Mucosa of gallbladder (tissue), 1 donor: ENCODE results near the gene TEPSIN. TPM values are rescaled to one million over a fixed set of nuclear protein-coding genes. Genes with fewer than 3 reads are reported as not detected.
"Not testable (repeated sequence)": the region's sequence is repeated elsewhere in the genome, so short reads cannot be mapped to it uniquely, and the experiment has no call there.

Source experiments
- DNase-seq: peaks from one replicate; pipeline ENCODE4 v3.0.0-alpha.2; 2020; ENCODE audit warnings: low spot score
- total RNA-seq: library from RNA; stranded (reverse); gene quantifications from one replicate; pipeline ENCODE4 v1.2.1, GENCODE V29; 2021
- donor health status: DM: no; HTN: no; CAD: no.

The TEPSIN gene
- total RNA-seq, 1 donor from 2014 or later = 57.9 TPM

GRCh38 chr17:81236784-81237183 lies 2.1 kb downstream of the TEPSIN start:
- DNase-seq = no peak

GRCh38 chr17:81235822-81236740 lies 2.8 kb downstream of the TEPSIN start:
- no peak for DNase-seq

GRCh38 chr17:81234940-81235821 lies 3.7 kb downstream of the TEPSIN start:
- DNase-seq = no peak

GRCh38 chr17:81234506-81234855 lies 4.4 kb downstream of the TEPSIN start:
- DNase-seq = no peak

- no peak for DNase-seq
Measured at GRCh38 chr17:81233811-81234505, 4.9 kb downstream of the TEPSIN start.

GRCh38 chr17:81233316-81233715 lies 5.5 kb downstream of the TEPSIN start:
- no peak for DNase-seq

GRCh38 chr17:81232616-81233241 lies 6.1 kb downstream of the TEPSIN start:
- no peak for DNase-seq

GRCh38 chr17:81231766-81232581 lies 6.9 kb downstream of the TEPSIN start:
- no peak for DNase-seq

- no peak for DNase-seq
Measured at GRCh38 chr17:81231121-81231645, 7.7 kb downstream of the TEPSIN start.

- DNase-seq = no peak
Measured at GRCh38 chr17:81230043-81230820, 8.6 kb downstream of the TEPSIN start.

GRCh38 chr17:81229666-81229920 lies 9.3 kb downstream of the TEPSIN start:
- DNase-seq = no peak

- DNase-seq = no peak
Measured at GRCh38 chr17:81228834-81229665, 9.8 kb downstream of the TEPSIN start.

GRCh38 chr17:81228420-81228819 lies 10.4 kb downstream of the TEPSIN start:
- DNase-seq = no peak

- DNase-seq = not testable (repeated sequence)
Measured at GRCh38 chr17:81227630-81228029, 11.2 kb downstream of the TEPSIN start.

GRCh38 chr17:81223762-81224130 lies 15.1 kb downstream of the TEPSIN start:
- DNase-seq = no peak

GRCh38 chr17:81222906-81223761 lies 15.7 kb downstream of the TEPSIN start, which contains the start of gene CEP131:
Gene CEP131 (minus strand): TSS chr17:81222965. CDS start chr17:81220056, 2,909 bp downstream.
- peak; percentile 99 for DNase-seq

GRCh38 chr17:81222620-81222905 lies 16.3 kb downstream of the TEPSIN start:
- no peak for DNase-seq
